Measurements from ENCODE around the gene MEF2A.

DNA sequence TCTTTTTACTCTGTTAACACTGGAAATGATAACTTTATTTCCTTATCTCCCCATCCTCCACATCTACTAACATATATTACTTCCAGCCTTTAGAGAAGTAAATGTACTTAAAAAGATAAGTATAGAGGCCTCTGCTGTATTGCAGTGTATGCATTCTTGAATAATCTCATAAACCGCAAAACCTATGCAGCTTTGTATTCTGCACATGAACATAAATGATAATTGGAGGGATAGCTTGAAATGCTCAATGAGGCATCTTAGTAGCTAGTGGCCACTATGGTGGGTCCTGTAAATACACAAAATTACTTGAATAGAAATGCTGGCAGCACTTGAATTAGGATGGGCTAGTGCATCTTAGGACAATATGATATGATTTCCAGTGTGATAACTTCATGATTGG is 90.4 kb downstream of the MEF2A start:
- TF ChIP-seq, protein P1, sequence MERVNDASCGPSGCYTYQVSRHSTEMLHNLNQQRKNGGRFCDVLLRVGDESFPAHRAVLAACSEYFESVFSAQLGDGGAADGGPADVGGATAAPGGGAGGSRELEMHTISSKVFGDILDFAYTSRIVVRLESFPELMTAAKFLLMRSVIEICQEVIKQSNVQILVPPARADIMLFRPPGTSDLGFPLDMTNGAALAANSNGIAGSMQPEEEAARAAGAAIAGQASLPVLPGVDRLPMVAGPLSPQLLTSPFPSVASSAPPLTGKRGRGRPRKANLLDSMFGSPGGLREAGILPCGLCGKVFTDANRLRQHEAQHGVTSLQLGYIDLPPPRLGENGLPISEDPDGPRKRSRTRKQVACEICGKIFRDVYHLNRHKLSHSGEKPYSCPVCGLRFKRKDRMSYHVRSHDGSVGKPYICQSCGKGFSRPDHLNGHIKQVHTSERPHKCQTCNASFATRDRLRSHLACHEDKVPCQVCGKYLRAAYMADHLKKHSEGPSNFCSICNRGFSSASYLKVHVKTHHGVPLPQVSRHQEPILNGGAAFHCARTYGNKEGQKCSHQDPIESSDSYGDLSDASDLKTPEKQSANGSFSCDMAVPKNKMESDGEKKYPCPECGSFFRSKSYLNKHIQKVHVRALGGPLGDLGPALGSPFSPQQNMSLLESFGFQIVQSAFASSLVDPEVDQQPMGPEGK (CRISPR knock-in tag; IDR thresholded peaks at IDR 0.05; ENCODE audit: borderline replicate concordance): no peak
- TF ChIP-seq CREB5 (CRISPR knock-in tag; IDR thresholded peaks at IDR 0.05; ENCODE audit: low read depth): no peak
- TF ChIP-seq, protein P2, sequence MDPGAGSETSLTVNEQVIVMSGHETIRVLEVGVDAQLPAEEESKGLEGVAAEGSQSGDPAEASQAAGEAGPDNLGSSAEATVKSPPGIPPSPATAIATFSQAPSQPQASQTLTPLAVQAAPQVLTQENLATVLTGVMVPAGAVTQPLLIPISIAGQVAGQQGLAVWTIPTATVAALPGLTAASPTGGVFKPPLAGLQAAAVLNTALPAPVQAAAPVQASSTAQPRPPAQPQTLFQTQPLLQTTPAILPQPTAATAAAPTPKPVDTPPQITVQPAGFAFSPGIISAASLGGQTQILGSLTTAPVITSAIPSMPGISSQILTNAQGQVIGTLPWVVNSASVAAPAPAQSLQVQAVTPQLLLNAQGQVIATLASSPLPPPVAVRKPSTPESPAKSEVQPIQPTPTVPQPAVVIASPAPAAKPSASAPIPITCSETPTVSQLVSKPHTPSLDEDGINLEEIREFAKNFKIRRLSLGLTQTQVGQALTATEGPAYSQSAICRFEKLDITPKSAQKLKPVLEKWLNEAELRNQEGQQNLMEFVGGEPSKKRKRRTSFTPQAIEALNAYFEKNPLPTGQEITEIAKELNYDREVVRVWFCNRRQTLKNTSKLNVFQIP (CRISPR knock-in tag; IDR thresholded peaks at IDR 0.05; ENCODE audit: borderline replicate concordance, low read depth): no peak
- no peak for TF ChIP-seq ZC3H10 (CRISPR knock-in tag; IDR thresholded peaks at IDR 0.05)
- TF ChIP-seq TCF4 (CRISPR knock-in tag; IDR thresholded peaks at IDR 0.05; ENCODE audit: borderline replicate concordance): no peak
- no peak for TF ChIP-seq OSR1 (CRISPR knock-in tag; IDR thresholded peaks at IDR 0.05)
- no peak for TF ChIP-seq ARNTL (CRISPR knock-in tag; IDR thresholded peaks at IDR 0.05; ENCODE audit: borderline replicate concordance, low read depth)
